Measurements from ENCODE around the gene VAT1L. TPM values are rescaled to one million over a fixed set of nuclear protein-coding genes. Genes with fewer than 3 reads are reported as not detected.

VAT1L gene, protein sequence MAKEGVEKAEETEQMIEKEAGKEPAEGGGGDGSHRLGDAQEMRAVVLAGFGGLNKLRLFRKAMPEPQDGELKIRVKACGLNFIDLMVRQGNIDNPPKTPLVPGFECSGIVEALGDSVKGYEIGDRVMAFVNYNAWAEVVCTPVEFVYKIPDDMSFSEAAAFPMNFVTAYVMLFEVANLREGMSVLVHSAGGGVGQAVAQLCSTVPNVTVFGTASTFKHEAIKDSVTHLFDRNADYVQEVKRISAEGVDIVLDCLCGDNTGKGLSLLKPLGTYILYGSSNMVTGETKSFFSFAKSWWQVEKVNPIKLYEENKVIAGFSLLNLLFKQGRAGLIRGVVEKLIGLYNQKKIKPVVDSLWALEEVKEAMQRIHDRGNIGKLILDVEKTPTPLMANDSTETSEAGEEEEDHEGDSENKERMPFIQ
- 22.3 TPM for polyA plus RNA-seq (2013, experiment 1 of 2)
- 21.9 TPM for polyA plus RNA-seq (2013, experiment 2 of 2)

DNA sequence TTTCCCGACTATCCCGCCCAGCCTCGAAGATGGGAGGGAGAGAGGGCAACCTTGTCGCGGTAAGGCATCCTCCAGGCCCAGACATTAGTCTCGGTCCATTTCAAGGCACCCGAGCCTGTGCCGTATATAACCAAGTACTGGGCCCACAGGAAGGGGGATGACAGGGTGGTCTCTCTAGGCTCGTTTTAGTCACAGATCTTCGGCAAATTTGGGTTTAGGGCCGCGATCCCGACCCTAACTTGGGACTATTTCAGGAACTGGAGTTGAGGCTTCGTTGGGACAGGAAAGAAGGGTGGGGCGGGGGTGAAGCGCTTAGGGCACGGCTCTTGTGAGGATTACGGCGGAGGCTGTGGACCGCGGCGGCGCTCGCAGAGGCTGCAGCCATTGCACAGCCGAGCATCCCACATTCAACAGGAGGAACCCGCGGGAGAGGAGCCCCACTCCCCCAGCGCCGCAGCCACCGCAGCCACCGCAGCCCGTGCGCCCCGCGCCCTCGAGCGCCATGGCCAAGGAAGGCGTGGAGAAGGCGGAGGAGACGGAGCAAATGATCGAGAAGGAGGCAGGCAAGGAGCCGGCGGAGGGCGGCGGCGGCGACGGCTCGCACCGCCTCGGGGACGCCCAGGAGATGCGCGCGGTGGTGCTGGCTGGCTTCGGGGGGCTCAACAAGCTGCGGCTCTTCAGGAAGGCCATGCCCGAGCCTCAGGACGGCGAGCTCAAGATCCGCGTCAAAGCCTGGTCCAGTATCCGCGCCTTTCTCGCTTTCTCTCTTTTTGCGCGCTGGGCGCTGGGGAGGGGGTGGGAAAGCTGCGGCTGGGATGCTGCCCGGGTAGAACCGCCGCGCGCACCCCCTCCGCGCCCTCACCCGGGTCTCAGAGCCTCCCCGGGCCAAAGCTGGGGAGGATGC, at the start of gene VAT1L:
Gene VAT1L, plus strand, starts transcription at position 384 of the 904 bp plus-strand sequence. Its CDS starts 119 bp downstream, at position 503.
- Histone ChIP-seq H3K9me3 (ENCODE audit: control insufficient read depth, low read length) (no peaks in the 10 kb centered on the region), H3K36me3 (ENCODE audit: control insufficient read depth, insufficient read depth, low read length) (no peaks in the 10 kb centered on the region), H3K4me3 (ENCODE audit: extremely low read depth, insufficient read depth, low read length, poor library complexity, severe bottlenecking) (peak within 1 kb of the TSS; percentile 63), H3K27ac (ENCODE audit: low read depth, low read length, severe bottlenecking) (no peak within 1 kb of the TSS), H3K4me1 (ENCODE audit: control insufficient read depth, insufficient read depth, low read length, poor library complexity, severe bottlenecking) (peaks cover 3% of the 10 kb centered on the region)
- WGBS, 2 experiments (ENCODE audit: insufficient coverage in 2 of 2), result 0% methylated on average over 46 to 65 of the region's 78 CpGs

DNA sequence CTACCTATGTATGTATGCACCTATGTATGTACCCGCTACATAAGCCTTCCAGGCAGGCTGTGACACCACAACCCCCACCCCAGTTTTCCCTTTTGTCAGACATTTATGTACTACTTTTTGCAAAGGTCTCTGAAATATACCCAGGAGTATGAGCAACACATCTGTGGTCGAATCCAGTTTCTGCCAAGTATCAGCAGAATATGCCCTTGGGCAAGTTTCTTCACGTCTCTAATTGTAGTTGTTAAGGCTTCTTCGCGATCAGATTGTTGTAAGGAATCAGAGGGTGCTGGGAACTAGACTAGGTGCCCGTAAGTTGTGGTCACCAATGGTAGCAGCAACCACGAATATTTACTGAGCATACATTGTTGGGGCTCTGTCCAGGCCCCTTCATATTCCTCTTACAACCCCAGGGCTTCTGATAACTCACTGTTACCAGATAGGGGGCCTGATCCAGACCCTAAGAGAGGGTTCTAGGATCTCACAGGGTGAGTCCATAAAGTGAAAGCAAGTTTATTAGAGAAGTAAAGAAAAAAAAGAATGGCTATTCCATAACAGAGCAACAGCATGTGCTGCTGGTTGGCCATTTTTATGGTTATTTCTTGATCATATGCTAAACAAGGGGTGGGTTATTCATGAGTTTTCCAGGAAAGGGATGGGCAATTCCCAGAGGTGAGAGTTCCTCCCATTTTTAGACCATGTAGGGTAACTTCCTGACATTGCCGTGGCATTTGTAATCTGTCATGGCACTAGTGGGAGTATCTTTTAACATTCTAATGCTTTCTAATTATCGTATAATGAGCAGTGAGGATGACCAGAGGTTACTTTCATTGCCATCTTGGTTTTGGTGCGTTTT, 49.4 kb upstream of the VAT1L start:
- Histone ChIP-seq H3K4me1 (ENCODE audit: control insufficient read depth, insufficient read depth, low read length, poor library complexity, severe bottlenecking) (peaks cover 7% of the 10 kb centered on the region), H3K36me3 (ENCODE audit: control insufficient read depth, insufficient read depth, low read length) (no peaks in the 10 kb centered on the region), H3K27ac (ENCODE audit: low read depth, low read length, severe bottlenecking) (no peak overlapping the region), H3K4me3 (ENCODE audit: extremely low read depth, insufficient read depth, low read length, poor library complexity, severe bottlenecking) (no peak overlapping the region), H3K9me3 (ENCODE audit: control insufficient read depth, low read length) (no peaks in the 10 kb centered on the region)
- 92 to 94% methylated on average over 7 to 8 of the region's 10 CpGs for WGBS, 2 experiments (ENCODE audit: insufficient coverage in 2 of 2)

DNA sequence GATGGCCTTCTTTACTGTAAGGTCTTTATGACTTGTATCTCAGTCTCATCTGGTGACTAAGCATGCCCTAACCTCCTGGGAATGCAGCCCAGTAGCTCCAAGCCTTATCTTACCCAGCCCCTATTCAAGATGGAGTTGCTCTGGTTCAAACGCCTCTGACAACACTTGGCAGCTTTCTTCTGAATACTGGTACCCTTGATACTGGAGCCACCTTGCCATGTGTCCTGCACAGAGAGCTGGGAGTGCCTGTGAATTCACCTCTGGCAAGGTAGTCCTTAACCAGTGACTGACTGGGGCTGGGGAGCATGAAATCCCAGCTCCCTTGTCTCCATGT, 48.8 kb upstream of the VAT1L start:
- H3K9me3 ChIP-seq (ENCODE audit: control insufficient read depth, low read length), result no peaks in the 10 kb centered on the region
- H3K4me1 ChIP-seq (ENCODE audit: control insufficient read depth, insufficient read depth, low read length, poor library complexity, severe bottlenecking), result peaks cover 7% of the 10 kb centered on the region
- H3K27ac ChIP-seq (ENCODE audit: low read depth, low read length, severe bottlenecking), result no peak overlapping the region
- H3K36me3 ChIP-seq (ENCODE audit: control insufficient read depth, insufficient read depth, low read length), result no peaks in the 10 kb centered on the region
- H3K4me3 ChIP-seq (ENCODE audit: extremely low read depth, insufficient read depth, low read length, poor library complexity, severe bottlenecking), result no peak overlapping the region
- WGBS, 2 experiments (ENCODE audit: insufficient coverage in 2 of 2), result 89% methylated on average over 1 of the region's 1 CpG; no CpG with 5 or more reads in 1 of the 2 experiments

DNA sequence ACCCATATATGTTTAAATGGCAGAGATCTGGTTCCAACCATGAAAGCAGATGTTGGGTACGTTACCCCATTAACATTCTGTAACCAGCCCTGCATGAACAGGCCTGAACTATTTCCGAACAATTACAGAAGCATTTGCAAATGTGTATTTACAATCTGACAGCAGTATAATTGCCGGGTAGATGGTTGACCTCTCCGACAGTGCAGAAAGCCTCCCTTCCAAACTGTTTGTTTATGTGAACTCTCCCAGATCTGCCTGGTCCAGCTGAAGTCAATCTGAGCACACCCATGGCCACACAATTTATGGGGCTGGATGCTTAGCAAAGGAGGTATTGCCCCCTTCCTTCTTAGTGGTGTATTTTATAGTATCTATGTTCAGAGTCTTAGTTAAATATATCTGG, 44.2 kb upstream of the VAT1L start:
- H3K27ac ChIP-seq (ENCODE audit: low read depth, low read length, severe bottlenecking), result no peak overlapping the region
- WGBS, 2 experiments (ENCODE audit: insufficient coverage in 2 of 2), result 95 to 100% methylated on average over 3 to 4 of the region's 4 CpGs

DNA sequence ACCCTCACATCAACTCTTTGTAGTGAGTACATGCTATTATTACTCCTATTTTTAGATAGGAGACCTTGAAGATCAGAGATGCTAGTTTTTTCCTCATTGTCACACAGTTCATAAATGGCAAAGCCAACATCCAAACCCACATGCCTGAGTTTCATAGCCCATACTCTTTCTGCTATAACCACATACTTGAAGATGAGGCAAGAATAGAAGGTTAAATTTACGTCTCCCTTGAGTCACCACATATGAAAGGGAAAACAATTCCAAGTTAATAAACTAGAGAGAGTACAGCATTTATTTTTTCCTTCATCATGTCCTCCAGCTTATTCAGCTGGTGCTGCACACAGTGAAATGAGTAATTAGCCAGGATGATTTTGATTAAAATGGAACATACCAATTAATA, 42.4 kb upstream of the VAT1L start:
- Histone ChIP-seq H3K4me1 (ENCODE audit: control insufficient read depth, insufficient read depth, low read length, poor library complexity, severe bottlenecking) (no peaks in the 10 kb centered on the region), H3K4me3 (ENCODE audit: extremely low read depth, insufficient read depth, low read length, poor library complexity, severe bottlenecking) (no peak overlapping the region), H3K9me3 (ENCODE audit: control insufficient read depth, low read length) (no peaks in the 10 kb centered on the region), H3K36me3 (ENCODE audit: control insufficient read depth, insufficient read depth, low read length) (no peaks in the 10 kb centered on the region), H3K27ac (ENCODE audit: low read depth, low read length, severe bottlenecking) (no peak overlapping the region)
- no CpG with 5 or more reads among the region's 1 CpG for WGBS, 2 experiments (ENCODE audit: insufficient coverage in 2 of 2)

More for the DNA sequence above, 44.2 kb upstream of the VAT1L start:
- H3K4me1 ChIP-seq (ENCODE audit: control insufficient read depth, insufficient read depth, low read length, poor library complexity, severe bottlenecking), result peaks cover 3% of the 10 kb centered on the region
- H3K9me3 ChIP-seq (ENCODE audit: control insufficient read depth, low read length), result no peaks in the 10 kb centered on the region
- H3K36me3 ChIP-seq (ENCODE audit: control insufficient read depth, insufficient read depth, low read length), result no peaks in the 10 kb centered on the region
- no peak overlapping the region for H3K4me3 ChIP-seq (ENCODE audit: extremely low read depth, insufficient read depth, low read length, poor library complexity, severe bottlenecking)

DNA sequence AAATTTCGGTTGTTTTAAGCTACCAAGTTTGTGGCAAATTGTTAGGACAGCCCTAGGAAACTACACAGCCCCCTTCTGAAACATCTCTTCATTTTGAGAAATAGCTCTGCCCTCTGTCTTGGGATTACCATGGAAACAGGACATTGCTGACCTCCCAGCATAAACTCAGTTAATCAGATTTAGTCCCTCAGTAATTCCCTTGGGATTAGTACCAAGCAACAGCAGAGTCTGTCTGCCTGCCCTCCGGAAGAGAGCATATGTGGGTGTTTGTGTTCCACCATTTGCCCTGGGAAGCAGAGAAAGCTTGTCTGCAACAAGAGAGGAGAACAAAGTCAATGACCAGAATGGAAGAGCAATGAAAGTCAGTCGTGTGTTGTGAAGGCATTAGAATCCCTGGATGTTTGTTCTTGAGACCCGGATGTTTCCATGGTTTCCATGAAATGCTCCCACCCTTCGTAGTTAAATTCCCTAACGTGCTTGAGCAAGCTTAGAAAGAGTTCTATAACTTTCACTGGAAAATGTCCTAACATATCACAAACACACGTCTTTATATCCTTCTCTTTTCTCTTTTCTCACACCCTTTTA, 39.9 kb upstream of the VAT1L start:
- 89 to 94% methylated on average over 6 of the region's 7 CpGs for WGBS, 2 experiments (ENCODE audit: insufficient coverage in 2 of 2)
- Histone ChIP-seq H3K4me3 (ENCODE audit: extremely low read depth, insufficient read depth, low read length, poor library complexity, severe bottlenecking) (no peak overlapping the region), H3K9me3 (ENCODE audit: control insufficient read depth, low read length) (no peaks in the 10 kb centered on the region), H3K36me3 (ENCODE audit: control insufficient read depth, insufficient read depth, low read length) (no peaks in the 10 kb centered on the region), H3K4me1 (ENCODE audit: control insufficient read depth, insufficient read depth, low read length, poor library complexity, severe bottlenecking) (no peaks in the 10 kb centered on the region), H3K27ac (ENCODE audit: low read depth, low read length, severe bottlenecking) (no peak overlapping the region)

DNA sequence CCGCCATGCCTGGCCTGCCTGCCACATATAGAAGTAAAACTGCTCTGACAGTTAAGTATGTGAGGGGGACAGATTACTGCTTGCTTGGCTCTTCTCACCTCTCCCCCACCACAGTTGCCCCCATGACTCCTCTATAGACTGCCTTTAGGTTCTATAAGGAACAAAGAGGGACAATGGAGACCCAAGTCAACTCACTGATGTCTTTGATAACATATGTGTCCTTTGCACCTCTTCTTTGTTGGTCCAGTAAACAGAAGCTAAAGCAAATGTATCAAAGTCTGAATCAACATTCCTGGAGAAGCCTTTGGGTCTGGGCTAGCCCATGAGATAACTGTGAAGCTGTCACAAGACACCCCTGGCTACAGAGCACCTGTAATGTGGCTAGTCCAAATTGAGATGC, 38.9 kb upstream of the VAT1L start:
- Histone ChIP-seq H3K27ac (ENCODE audit: low read depth, low read length, severe bottlenecking) (no peak overlapping the region), H3K4me1 (ENCODE audit: control insufficient read depth, insufficient read depth, low read length, poor library complexity, severe bottlenecking) (no peaks in the 10 kb centered on the region), H3K4me3 (ENCODE audit: extremely low read depth, insufficient read depth, low read length, poor library complexity, severe bottlenecking) (no peak overlapping the region), H3K9me3 (ENCODE audit: control insufficient read depth, low read length) (no peaks in the 10 kb centered on the region), H3K36me3 (ENCODE audit: control insufficient read depth, insufficient read depth, low read length) (no peaks in the 10 kb centered on the region)
- WGBS, 2 experiments (ENCODE audit: insufficient coverage in 2 of 2), result 100% methylated on average over 1 of the region's 1 CpG; no CpG with 5 or more reads in 1 of the 2 experiments

DNA sequence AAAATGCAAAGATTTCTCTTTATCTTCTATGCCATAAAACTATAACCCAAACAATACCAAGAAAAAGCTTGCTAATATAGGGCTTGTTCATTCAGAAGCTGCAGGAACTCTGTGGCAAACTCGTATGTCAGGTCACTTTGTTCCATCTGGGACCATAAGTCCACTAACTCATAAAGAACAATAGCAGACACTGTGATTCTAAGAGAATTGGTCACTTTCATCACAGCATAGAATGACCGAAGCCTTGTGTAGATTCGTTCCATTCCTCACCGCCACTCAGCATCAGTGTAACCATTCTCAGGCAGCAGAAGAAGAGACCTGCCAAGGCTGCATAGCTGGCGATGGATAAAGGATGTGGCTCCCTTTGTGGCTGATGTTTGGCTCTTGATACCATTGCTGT, 30.3 kb upstream of the VAT1L start:
- Histone ChIP-seq H3K27ac (ENCODE audit: low read depth, low read length, severe bottlenecking) (no peak overlapping the region), H3K36me3 (ENCODE audit: control insufficient read depth, insufficient read depth, low read length) (no peaks in the 10 kb centered on the region), H3K4me1 (ENCODE audit: control insufficient read depth, insufficient read depth, low read length, poor library complexity, severe bottlenecking) (peaks cover 10% of the 10 kb centered on the region), H3K9me3 (ENCODE audit: control insufficient read depth, low read length) (no peaks in the 10 kb centered on the region), H3K4me3 (ENCODE audit: extremely low read depth, insufficient read depth, low read length, poor library complexity, severe bottlenecking) (no peak overlapping the region)
- WGBS, 2 experiments (ENCODE audit: insufficient coverage in 2 of 2), result 94 to 100% methylated on average over 3 to 4 of the region's 5 CpGs

DNA sequence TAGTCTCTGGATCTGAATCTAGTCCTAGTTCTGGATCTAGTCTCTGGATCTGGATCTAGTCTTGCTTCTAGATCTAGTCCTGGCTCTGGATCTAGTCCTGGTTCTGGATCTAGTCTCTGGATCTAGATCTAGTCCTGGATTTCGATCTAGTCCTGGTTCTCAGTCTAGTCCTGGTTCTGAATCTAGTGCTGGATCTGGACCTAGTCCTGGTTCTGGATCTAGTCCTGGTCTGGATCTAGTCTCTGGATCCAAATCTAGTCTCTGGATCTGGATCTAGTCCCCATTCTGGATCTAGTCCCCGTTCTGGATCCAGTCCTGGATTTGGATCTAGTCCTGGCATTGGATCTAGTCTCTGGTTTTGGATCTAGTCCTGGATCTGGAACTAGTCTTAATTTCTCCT, 29.9 kb upstream of the VAT1L start:
- 88 to 95% methylated on average over 2 of the region's 2 CpGs for WGBS, 2 experiments (ENCODE audit: insufficient coverage in 2 of 2)
- Histone ChIP-seq H3K4me1 (ENCODE audit: control insufficient read depth, insufficient read depth, low read length, poor library complexity, severe bottlenecking) (peaks cover 10% of the 10 kb centered on the region), H3K4me3 (ENCODE audit: extremely low read depth, insufficient read depth, low read length, poor library complexity, severe bottlenecking) (no peak overlapping the region), H3K36me3 (ENCODE audit: control insufficient read depth, insufficient read depth, low read length) (no peaks in the 10 kb centered on the region), H3K9me3 (ENCODE audit: control insufficient read depth, low read length) (no peaks in the 10 kb centered on the region), H3K27ac (ENCODE audit: low read depth, low read length, severe bottlenecking) (no peak overlapping the region)

DNA sequence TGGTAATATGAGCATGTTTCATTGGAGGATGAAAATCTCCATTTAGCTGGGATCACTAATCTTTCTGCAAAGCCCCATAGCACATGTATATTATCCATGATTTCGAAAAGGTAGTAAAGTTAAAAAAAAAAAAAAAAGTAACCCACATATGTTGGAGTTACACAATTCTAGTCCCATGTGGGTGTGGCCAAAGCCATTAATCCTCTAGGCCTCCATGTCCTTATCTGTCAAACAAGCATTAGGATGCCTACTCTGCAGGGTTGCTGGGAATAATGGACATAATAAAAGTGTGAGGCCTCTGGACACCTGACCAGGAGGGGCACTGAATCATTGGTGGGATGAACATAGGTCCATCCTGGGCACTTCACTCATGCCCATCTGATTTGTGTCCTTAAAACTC, 29.2 kb upstream of the VAT1L start:
- no peak overlapping the region for H3K4me3 ChIP-seq (ENCODE audit: extremely low read depth, insufficient read depth, low read length, poor library complexity, severe bottlenecking)
- H3K4me1 ChIP-seq (ENCODE audit: control insufficient read depth, insufficient read depth, low read length, poor library complexity, severe bottlenecking), result peaks cover 10% of the 10 kb centered on the region
- WGBS, 2 experiments (ENCODE audit: insufficient coverage in 2 of 2), result no CpG with 5 or more reads among the region's 1 CpG
- H3K27ac ChIP-seq (ENCODE audit: low read depth, low read length, severe bottlenecking), result no peak overlapping the region
- H3K36me3 ChIP-seq (ENCODE audit: control insufficient read depth, insufficient read depth, low read length), result no peaks in the 10 kb centered on the region
- H3K9me3 ChIP-seq (ENCODE audit: control insufficient read depth, low read length), result no peaks in the 10 kb centered on the region

All from mesodermal cell (in vitro differentiated cells).